Calu3 (cell line): ENCODE measurements around the gene MIDN. TPM values are rescaled to one million over a fixed set of nuclear protein-coding genes. Genes with fewer than 3 reads are reported as not detected.

Experiments
- BruUV-seq: library from RNA; stranded (reverse); fragments of 400-500 nt; replicated peaks from 2 replicates; lab custom pipeline; 2021; lab: Mats Ljungman, UMichigan
- CTCF ChIA-PET: fragments of 300-600 bp; sonication (Branson Sonifier 250); formaldehyde crosslinking; loops from one replicate; lab custom pipeline; 2022; ENCODE audit warnings: antibody characterized with exemption; lab: Charles Lee
- DNase-seq: peaks from one replicate; pipeline ENCODE4 v3.0.0; 2022
- H3K27ac Mint-ChIP-seq: one replicate; pipeline ENCODE4 v1.8.0; 2022; ENCODE audit warnings: mixed read lengths; ENCODE audit not compliant: unreplicated experiment
- H3K27me3 Mint-ChIP-seq: one replicate; pipeline ENCODE4 v1.8.0; 2022; ENCODE audit warnings: mixed read lengths; ENCODE audit not compliant: unreplicated experiment
- H3K36me3 Mint-ChIP-seq: one replicate; pipeline ENCODE4 v1.8.0; 2022; ENCODE audit warnings: mild to moderate bottlenecking, moderate library complexity, mixed read lengths; ENCODE audit not compliant: insufficient read depth, unreplicated experiment
- H3K4me1 Mint-ChIP-seq: one replicate; pipeline ENCODE4 v1.8.0; 2022; ENCODE audit warnings: mild to moderate bottlenecking, low read depth, mixed read lengths; ENCODE audit not compliant: unreplicated experiment
- H3K4me3 Mint-ChIP-seq: one replicate; pipeline ENCODE4 v1.8.0; 2022; ENCODE audit warnings: mild to moderate bottlenecking, low read depth, moderate library complexity, mixed read lengths; ENCODE audit not compliant: unreplicated experiment
- H3K9me3 Mint-ChIP-seq: one replicate; pipeline ENCODE4 v1.8.0; 2022; ENCODE audit warnings: low read depth, mixed read lengths; ENCODE audit not compliant: unreplicated experiment
- CTCF ChIP-seq: fragments of 200-600 bp; IDR thresholded peaks from one replicate; pipeline ENCODE4 v1.8.0; 2022; ENCODE audit warnings: antibody characterized with exemption; ENCODE audit not compliant: unreplicated experiment
- intact Hi-C: fragments of 100-400 bp; cut with micrococcal nuclease; formaldehyde crosslinking; loops from one replicate; pipeline ENCODE4 v1.10.0; 2022; ENCODE audit not compliant: unreplicated experiment
- total RNA-seq: library from RNA; stranded (reverse); gene quantifications from 2 replicates; pipeline ENCODE4 v1.2.3, GENCODE V29; 2022

MIDN gene
- total RNA-seq, 1 experiment from 2014 or later = 61.8 TPM

- intact Hi-C loops = no loop called here
- Mint-ChIP-seq H3K4me3 (peak overlapping the region; percentile 90), H3K27ac (peak overlapping the region; percentile 97), H3K9me3 (no peaks in the 10 kb centered on the region), H3K27me3 (no peaks in the 10 kb centered on the region), H3K36me3 (peaks cover 84% of the 10 kb centered on the region), H3K4me1 (peaks cover 29% of the 10 kb centered on the region)
- no peak for DNase-seq
- CTCF ChIA-PET = interaction anchor here (1.4 kb wide), 1 partner anchor 16 kb away, joined by 3 read pairs; no protein-coding TSS in a partner anchor
- no TSS peak for BruUV-seq
- no peak for TF ChIP-seq CTCF
Measured at GRCh38 chr19:1259876-1260748, 11.7 kb downstream of the MIDN start.

GRCh38 chr19:1260749-1261537 is 12.6 kb downstream of the MIDN start:
- intact Hi-C loops = no loop called here
- no TSS peak for BruUV-seq
- peaks cover 80% of the 10 kb centered on the region for H3K36me3 Mint-ChIP-seq
- no peaks in the 10 kb centered on the region for H3K27me3 Mint-ChIP-seq
- H3K4me3 Mint-ChIP-seq = peak overlapping the region; percentile 90
- H3K4me1 Mint-ChIP-seq = peaks cover 29% of the 10 kb centered on the region
- no peak for TF ChIP-seq CTCF
- CTCF ChIA-PET = interaction anchor here (1.2 to 1.7 kb wide), 2 partner anchors 8 to 17 kb away, joined by 4 to 6 read pairs; no protein-coding TSS in a partner anchor
- no peaks in the 10 kb centered on the region for H3K9me3 Mint-ChIP-seq
- H3K27ac Mint-ChIP-seq = peak overlapping the region; percentile 97
- DNase-seq = peak; percentile 94

GRCh38 chr19:1261538-1261797 is 13.1 kb downstream of the MIDN start:
- peaks cover 29% of the 10 kb centered on the region for H3K4me1 Mint-ChIP-seq

More at GRCh38 chr19:1261538-1261797, 13.1 kb downstream of the MIDN start:
- CTCF ChIA-PET = interaction anchor here (1.2 to 1.7 kb wide), 2 partner anchors 8 to 17 kb away, joined by 4 to 6 read pairs; no protein-coding TSS in a partner anchor
- Mint-ChIP-seq H3K27me3 (no peaks in the 10 kb centered on the region), H3K4me3 (peak overlapping the region; percentile 90), H3K9me3 (no peaks in the 10 kb centered on the region), H3K27ac (peak overlapping the region; percentile 97), H3K36me3 (peaks cover 79% of the 10 kb centered on the region)
- no peak for DNase-seq
- TF ChIP-seq CTCF = no peak
- no TSS peak for BruUV-seq
- intact Hi-C loops = no loop called here
